SU-DHL-6 (cell line): Measurements from ENCODE around the gene AHDC1.

Experiments used
- H2AFZ ChIP-seq: fragments of 200-600 bp; sonication (generic); 2 replicates; pipeline ENCODE4 v1.6.1; 2014; ENCODE audit warnings: low read depth, mild to moderate bottlenecking, moderate library complexity, mixed read lengths, antibody characterized with exemption, low read length; ENCODE audit not compliant: severe bottlenecking
- H3F3A ChIP-seq: fragments of 200-600 bp; shearing (Covaris generic); 2 replicates; pipeline ENCODE4 v1.6.0; 2016; ENCODE audit warnings: antibody characterized with exemption, mild to moderate bottlenecking; ENCODE audit not compliant: insufficient read depth
- H3K27ac ChIP-seq: fragments of 200-600 bp; sonication (generic); 2 replicates; pipeline ENCODE4 v1.5.1; 2016; ENCODE audit warnings: low read depth, mild to moderate bottlenecking, low read length, moderate library complexity, mixed read lengths
- H3K27me3 ChIP-seq: fragments of 200-600 bp; sonication (generic), shearing (Covaris generic); 2 replicates; pipeline ENCODE4 v1.6.0; 2014; ENCODE audit warnings: mild to moderate bottlenecking, low read length
- H3K36me3 ChIP-seq: fragments of 200-600 bp; sonication (generic); 2 replicates; pipeline ENCODE4 v1.6.1; 2014; ENCODE audit warnings: mild to moderate bottlenecking, low read length, mixed read lengths
- H3K4me2 ChIP-seq: fragments of 300-600, 200-600 bp; shearing (Covaris generic), sonication (generic); 2 replicates; pipeline ENCODE4 v1.6.0; 2014; ENCODE audit warnings: low read length, low read depth, mild to moderate bottlenecking; ENCODE audit not compliant: poor library complexity, severe bottlenecking
- H3K4me3 ChIP-seq: fragments of 200-600 bp; sonication (generic); 2 replicates; pipeline ENCODE4 v1.5.1; 2014; ENCODE audit warnings: antibody characterized with exemption, low read length, mild to moderate bottlenecking, mixed read lengths; ENCODE audit not compliant: insufficient read depth, poor library complexity, severe bottlenecking
- H3K79me2 ChIP-seq: fragments of 200-600 bp; sonication (generic); 2 replicates; pipeline ENCODE4 v1.6.1; 2014; ENCODE audit warnings: mild to moderate bottlenecking, low read length, moderate library complexity; ENCODE audit not compliant: insufficient read depth
- H3K9ac ChIP-seq: fragments of 200-600 bp; sonication (generic); 2 replicates; pipeline ENCODE4 v1.7.0; 2014; ENCODE audit warnings: mild to moderate bottlenecking, low read length
- H3K9me2 ChIP-seq: fragments of 200-600 bp; sonication (generic); replicated peaks from 2 replicates; pipeline ENCODE4 v1.6.1; 2014; ENCODE audit warnings: low read length; ENCODE audit not compliant: insufficient read depth
- H3K9me3 ChIP-seq: fragments of 200-600 bp; sonication (generic); 2 replicates; pipeline ENCODE4 v1.6.1; 2014; ENCODE audit warnings: low read length, mixed read lengths; ENCODE audit not compliant: insufficient read depth
- H4K20me1 ChIP-seq: fragments of 200-600 bp; sonication (generic); 2 replicates; pipeline ENCODE4 v1.6.1; 2014; ENCODE audit warnings: low read depth, mild to moderate bottlenecking, antibody characterized with exemption, low read length, moderate library complexity, mixed read lengths
- EZH2phosphoT487 ChIP-seq: fragments of 200-600 bp; sonication (generic), shearing (Covaris generic); conservative IDR thresholded peaks from 2 replicates; pipeline ENCODE4 v1.6.1; 2018; ENCODE audit warnings: mild to moderate bottlenecking, antibody characterized with exemption, low read length, moderate library complexity, mixed read lengths
- TF ChIP-seq, protein P1 (sequence below): fragments of 200-600 bp; sonication (generic); IDR thresholded peaks from one replicate; pipeline ENCODE4 v1.5.1; 2017; ENCODE audit warnings: antibody characterized with exemption, mild to moderate bottlenecking, low read length, moderate library complexity; ENCODE audit not compliant: insufficient read depth, poor library complexity, severe bottlenecking

Gene AHDC1

GRCh38 chr1:27528818-27529703 is 74.9 kb downstream of the AHDC1 start:
- Histone ChIP-seq H3K79me2 (no peaks in the 10 kb centered on the region), H3K4me3 (no peak overlapping the region), H3K9ac (no peak overlapping the region), H3K27me3 (no peaks in the 10 kb centered on the region), H3K4me2 (no peak overlapping the region), H3K36me3 (no peaks in the 10 kb centered on the region), H4K20me1 (no peaks in the 10 kb centered on the region), H2AFZ (no peak overlapping the region), H3F3A (peaks cover 15% of the 10 kb centered on the region), H3K9me3 (no peaks in the 10 kb centered on the region), H3K9me2 (no peaks in the 10 kb centered on the region), H3K27ac (no peak overlapping the region)
- TF ChIP-seq, protein P1, sequence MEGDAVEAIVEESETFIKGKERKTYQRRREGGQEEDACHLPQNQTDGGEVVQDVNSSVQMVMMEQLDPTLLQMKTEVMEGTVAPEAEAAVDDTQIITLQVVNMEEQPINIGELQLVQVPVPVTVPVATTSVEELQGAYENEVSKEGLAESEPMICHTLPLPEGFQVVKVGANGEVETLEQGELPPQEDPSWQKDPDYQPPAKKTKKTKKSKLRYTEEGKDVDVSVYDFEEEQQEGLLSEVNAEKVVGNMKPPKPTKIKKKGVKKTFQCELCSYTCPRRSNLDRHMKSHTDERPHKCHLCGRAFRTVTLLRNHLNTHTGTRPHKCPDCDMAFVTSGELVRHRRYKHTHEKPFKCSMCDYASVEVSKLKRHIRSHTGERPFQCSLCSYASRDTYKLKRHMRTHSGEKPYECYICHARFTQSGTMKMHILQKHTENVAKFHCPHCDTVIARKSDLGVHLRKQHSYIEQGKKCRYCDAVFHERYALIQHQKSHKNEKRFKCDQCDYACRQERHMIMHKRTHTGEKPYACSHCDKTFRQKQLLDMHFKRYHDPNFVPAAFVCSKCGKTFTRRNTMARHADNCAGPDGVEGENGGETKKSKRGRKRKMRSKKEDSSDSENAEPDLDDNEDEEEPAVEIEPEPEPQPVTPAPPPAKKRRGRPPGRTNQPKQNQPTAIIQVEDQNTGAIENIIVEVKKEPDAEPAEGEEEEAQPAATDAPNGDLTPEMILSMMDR, result no peak
- TF ChIP-seq EZH2phosphoT487, result no peak

DNA sequence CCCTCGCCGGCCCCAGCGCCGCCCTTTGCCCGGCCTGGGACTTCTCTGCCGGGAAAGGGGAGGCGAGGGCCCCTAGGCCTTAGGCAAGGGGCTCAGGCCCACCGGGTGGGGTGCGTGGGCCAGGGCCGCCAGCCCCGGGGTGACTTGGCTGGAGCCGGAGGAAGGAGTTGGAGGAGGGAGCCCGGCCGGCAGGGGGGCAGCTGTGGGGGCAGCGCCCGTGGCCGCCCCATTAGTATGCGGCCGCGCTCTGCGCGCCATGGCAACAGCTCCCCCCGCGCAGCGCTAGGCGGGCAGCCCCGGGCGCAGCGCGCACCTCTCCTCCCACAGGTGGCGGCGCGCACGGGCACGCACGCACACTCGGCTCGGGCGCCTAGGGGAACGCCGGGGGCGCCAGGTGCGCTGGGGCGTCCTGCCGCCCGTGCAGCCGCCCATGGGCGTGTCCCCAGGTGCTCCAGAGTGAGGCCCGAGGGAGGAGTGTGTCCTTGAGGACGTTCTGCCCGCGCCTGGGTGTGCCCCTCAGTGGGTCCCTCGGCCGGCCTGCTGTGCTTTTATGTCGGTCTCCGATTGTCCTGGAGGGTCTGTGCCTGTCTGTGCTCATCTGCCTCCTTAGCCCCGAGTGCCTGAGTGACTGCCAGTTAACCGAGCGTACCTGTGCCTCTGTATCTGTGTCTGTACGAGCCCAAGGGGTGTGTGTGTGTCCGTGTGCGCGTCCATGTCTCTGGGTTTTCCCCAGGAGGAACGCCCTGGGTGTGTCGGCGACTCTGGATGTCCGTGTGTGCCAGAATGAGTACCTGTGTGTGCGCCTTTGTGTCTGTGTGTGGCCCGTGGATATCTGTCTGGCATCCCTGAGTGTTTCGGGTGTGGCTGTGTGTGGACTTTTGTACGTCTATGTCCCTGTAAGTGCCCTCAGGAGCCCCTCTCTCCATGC is 75.8 kb downstream of the AHDC1 start:
- TF ChIP-seq, protein P1, result no peak
- TF ChIP-seq EZH2phosphoT487, result no peak
- H3K9me2 ChIP-seq, result no peaks in the 10 kb centered on the region
- H3K27me3 ChIP-seq, result no peaks in the 10 kb centered on the region
- peak overlapping the region; percentile 9 for H3K4me3 ChIP-seq
- no peaks in the 10 kb centered on the region for H3K36me3 ChIP-seq
- peak overlapping the region; percentile 48 for H3K9ac ChIP-seq
- H3K4me2 ChIP-seq, result peak overlapping the region; percentile 62
- H3K79me2 ChIP-seq, result no peaks in the 10 kb centered on the region
- no peaks in the 10 kb centered on the region for H4K20me1 ChIP-seq
- H3F3A ChIP-seq, result peaks cover 15% of the 10 kb centered on the region
- peak overlapping the region; percentile 79 for H3K27ac ChIP-seq
- H2AFZ ChIP-seq, result no peak overlapping the region
- H3K9me3 ChIP-seq, result no peaks in the 10 kb centered on the region

DNA sequence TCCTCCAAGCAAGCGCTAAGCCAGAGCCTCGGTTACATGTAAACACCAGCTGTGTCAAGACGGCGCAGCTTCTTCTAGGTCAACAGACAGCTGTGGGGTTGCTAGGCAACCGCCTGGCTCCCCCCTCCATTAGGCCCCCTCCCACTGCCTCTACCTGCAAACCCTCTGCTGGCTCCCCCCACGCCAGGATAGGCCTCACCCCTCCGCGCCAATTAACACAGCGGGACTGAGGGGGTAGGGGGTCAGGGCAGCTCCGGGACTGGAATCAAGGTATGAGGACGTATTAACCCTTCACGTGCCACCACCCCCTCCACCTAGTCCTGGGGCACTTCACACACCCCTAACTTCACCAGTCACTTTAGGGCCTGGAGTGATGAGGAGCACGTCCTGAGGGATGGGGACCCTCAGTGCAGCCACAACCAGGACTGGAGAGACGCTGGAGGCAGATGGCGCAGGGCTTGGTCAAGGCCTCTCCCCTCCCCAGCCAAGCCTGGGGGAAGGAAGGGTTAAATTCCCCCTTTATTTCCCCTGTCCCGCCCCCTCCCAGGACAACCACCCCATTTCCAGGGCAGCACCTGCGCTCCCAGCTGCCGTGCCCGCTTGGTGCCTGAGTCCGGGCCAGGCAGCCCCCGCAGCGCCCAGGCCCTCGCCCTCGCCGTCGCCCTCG is 76.6 kb downstream of the AHDC1 start:
- H3K27ac ChIP-seq, result peak overlapping the region; percentile 79
- H3K4me3 ChIP-seq, result peak overlapping the region; percentile 9
- H2AFZ ChIP-seq, result no peak overlapping the region
- peak overlapping the region; percentile 62 for H3K4me2 ChIP-seq
- H3K36me3 ChIP-seq, result no peaks in the 10 kb centered on the region
- TF ChIP-seq, protein P1, result no peak
- TF ChIP-seq EZH2phosphoT487, result no peak
- H3K9me2 ChIP-seq, result no peaks in the 10 kb centered on the region
- H3K9ac ChIP-seq, result peak overlapping the region; percentile 48
- H3K9me3 ChIP-seq, result no peaks in the 10 kb centered on the region
- H3F3A ChIP-seq, result peaks cover 15% of the 10 kb centered on the region
- no peaks in the 10 kb centered on the region for H4K20me1 ChIP-seq
- H3K79me2 ChIP-seq, result no peaks in the 10 kb centered on the region
- no peaks in the 10 kb centered on the region for H3K27me3 ChIP-seq
